GM11168 (cell line): ENCODE results near the gene NUDT3.
"Not testable (repeated sequence)": the region's sequence is repeated elsewhere in the genome, so short reads cannot be mapped to it uniquely, and the experiment has no call there.

Source experiments
- in situ Hi-C: fragments of 300-500 bp; cut with MboI; formaldehyde crosslinking; loops from one replicate; pipeline ENCODE4 v1.12.0; 2022; ENCODE audit warnings: low sequenced_read_pairs; ENCODE audit not compliant: unreplicated experiment

Gene NUDT3

DNA sequence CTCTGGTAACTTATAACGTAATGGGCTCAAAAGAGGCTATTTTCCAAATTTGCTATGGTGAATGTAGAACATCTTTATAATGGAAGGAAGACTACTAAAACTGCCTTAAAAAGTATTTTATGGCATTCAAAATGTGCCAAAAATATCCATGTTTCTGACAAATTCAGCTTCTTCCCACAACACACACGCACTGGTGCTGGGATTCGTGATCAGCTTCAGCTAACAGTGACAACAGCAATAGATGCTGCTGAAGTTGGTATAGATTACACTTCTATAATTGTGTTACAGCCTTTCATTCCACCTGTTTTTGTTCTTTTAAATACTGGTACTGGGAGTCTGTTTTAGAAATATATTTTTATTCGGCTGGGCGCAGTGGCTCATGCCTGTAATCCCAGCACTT lies 19.0 kb downstream of the NUDT3 start:
- in situ Hi-C loops, result no loop called here

GRCh38 chr6:34371865-34372264 lies 20.6 kb downstream of the NUDT3 start:
- in situ Hi-C loops, result not testable (repeated sequence)

DNA sequence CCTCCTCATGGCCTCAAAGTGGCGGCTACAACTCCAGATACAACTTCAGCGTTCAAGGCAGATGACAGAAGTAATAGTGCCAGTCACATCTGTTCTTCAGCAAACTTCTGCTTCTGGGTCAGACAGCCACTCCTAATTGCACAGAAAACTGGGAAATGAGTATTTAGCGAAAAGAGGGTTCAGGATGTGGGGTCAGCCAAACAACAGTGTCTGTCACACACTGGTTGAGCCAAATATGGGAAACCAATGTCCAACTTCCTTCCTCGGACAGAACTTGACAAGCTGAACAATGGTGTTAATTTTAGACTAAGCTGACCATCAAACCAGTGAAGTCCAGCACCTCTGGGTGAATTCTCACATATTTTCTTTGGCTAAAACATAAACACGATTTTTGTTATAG lies 22.1 kb downstream of the NUDT3 start:
- in situ Hi-C loops, result no loop called here

DNA sequence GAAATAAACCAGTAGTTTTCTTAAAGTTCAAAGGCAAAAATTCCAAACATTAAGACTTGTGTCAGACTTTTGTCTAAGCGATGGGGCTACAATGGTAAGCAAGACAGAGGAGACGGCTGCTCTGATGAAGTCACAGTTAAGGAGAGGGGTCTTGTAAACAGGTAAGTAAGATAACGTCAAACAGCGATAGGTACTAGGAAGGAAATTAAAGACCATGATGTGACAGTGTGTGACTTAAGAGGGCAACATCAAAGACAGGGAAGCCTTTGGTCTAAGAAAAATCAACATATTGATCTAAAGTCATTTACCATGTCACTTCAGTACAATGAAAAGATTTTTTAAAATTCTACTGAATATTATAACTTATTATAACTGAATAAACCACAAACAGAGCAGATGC lies 23.1 kb downstream of the NUDT3 start:
- in situ Hi-C loops, result no loop called here

DNA sequence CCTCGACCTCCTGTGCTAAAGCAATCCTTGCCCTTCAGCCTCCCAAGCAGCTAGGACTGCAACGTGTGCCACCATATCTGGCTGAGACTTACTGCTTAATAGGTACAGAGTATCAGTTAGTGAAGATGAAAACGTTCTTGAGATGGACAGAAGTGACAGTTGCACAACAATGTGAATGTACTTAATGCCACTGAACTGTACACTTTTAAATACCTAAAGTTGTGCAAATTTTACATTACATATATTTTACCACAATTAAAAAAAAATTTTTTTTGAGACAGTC lies 25.9 kb downstream of the NUDT3 start:
- in situ Hi-C loops, result no loop called here

DNA sequence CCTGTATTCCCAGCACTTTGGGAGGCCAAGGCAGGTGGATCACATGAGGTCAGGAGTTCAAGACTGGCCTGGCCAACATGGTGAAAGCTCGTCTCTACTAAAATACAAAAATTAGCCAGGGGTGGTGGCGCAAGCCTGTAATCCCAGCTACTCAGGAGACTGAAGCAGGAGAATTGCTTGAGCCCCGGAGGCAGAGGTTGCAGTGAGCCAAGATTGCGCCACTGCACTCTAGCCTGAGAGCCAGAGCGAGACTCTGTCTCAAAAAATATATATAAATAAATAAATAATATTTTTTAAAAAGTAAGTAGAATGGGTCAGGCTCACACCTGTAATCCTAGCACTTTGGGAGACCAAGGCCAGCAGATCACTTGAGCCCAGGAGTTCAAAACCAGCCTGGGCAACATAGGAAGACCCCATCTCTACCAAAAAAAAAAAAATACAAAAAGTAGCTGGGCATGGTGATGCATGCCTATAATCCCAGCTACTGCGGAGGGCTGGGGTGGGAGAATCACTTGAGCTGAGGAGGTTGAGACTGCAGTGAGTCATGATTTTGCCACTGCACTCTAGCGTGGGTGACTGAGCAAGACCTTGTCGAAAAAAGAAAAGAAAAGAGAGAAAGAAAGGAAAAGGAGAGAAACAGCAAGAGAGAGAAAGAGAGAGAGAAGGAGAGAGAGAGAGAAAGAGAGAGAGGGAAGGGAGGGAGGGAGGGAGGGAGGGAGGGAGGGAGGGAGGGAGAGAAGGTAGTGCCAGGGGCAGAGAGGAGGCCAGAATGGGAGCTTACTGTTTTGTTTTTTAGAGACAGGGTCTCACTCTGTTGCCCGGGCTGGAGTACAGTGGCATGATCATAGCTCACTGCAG lies 26.5 kb downstream of the NUDT3 start:
- in situ Hi-C loops, result not testable (repeated sequence)

DNA sequence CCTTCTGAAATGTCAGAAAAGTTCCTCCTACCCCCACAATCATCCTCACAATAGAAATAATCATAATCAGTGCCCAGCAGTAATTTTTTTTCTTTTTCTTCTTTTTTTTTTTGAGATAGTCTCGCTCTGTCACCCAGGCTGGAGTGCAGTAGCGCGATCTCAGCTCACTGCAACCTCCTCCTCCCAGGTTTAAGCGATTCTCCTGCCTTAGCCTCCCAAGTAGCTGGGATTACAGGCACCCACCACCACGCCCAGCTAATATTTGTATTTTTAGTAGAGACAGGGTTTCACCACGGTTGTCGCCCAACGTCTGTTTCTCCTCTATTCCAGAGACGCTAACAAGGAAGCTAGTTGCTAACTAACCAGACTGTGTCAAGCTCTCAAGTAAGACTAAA lies 28.8 kb downstream of the NUDT3 start:
- in situ Hi-C loops, result not testable (repeated sequence)

GRCh38 chr6:34362909-34363680 lies 29.4 kb downstream of the NUDT3 start:
- in situ Hi-C loops, result no loop called here

GRCh38 chr6:34362176-34362575 lies 30.3 kb downstream of the NUDT3 start:
- in situ Hi-C loops, result no loop called here

DNA sequence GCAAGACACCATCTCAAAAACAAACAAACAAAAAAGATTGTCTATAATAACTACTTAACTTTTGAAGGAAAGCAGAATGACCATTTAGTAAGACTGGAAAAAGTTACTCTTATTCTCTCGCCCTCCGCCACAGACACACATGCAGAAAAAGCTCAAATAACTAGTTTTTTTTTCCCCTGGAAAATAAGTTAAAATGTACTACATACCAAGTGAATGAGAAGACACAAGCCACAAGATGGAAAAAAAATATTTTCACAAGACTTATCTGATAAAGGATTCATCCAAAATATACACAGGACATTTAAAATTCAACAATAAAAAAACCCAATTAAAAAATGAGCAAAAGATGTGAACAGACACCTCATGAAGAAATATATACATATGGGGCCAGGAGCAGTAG lies 31.9 kb downstream of the NUDT3 start:
- in situ Hi-C loops, result no loop called here

- in situ Hi-C loops, result no loop called here
These were observed 32.9 kb downstream of the NUDT3 start for GRCh38 chr6:34359418-34360158.

- in situ Hi-C loops, result no loop called here
These were observed 34.0 kb downstream of the NUDT3 start for GRCh38 chr6:34358389-34358905.

DNA sequence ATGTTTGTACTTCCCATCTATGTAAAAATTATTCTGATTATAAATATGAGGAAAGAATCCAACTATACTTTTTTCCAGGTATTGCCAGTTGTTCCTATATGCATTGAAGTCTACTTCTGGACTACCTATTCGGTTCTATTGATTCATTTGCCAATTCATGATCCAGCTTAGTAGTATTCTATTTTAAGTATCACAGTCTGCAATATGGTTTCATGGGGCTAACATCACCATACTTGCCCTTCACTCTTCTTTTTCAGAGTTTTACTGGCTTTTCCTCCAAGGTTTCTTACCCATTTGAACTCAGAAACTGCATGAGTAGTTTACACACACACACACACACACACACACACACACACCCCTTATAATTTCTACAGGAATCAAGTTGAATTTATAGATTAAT lies 34.5 kb downstream of the NUDT3 start:
- in situ Hi-C loops, result no loop called here

GRCh38 chr6:34355889-34356288 lies 36.6 kb downstream of the NUDT3 start:
- in situ Hi-C loops, result no loop called here

GRCh38 chr6:34354230-34354629 lies 38.2 kb downstream of the NUDT3 start:
- in situ Hi-C loops, result not testable (repeated sequence)

DNA sequence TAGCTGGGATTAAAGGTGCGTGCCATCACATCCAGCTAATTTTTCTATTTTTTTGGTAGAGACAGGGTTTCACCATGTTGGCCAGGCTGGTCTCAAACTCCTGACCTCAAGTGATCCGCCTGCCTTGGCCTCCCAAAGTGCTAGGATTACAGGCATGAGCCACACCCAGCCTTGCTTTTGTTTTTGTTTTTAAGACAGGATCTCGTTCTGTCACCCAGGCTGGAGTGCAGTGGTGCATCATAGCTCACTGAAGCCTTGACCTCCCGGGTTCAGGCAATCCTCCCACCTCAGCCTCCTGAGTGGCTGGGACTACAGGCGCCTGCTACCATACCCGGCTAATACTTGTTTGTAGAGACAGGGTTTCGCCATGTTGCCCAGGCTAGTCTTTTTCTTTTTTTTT lies 38.9 kb downstream of the NUDT3 start:
- in situ Hi-C loops, result not testable (repeated sequence)

DNA sequence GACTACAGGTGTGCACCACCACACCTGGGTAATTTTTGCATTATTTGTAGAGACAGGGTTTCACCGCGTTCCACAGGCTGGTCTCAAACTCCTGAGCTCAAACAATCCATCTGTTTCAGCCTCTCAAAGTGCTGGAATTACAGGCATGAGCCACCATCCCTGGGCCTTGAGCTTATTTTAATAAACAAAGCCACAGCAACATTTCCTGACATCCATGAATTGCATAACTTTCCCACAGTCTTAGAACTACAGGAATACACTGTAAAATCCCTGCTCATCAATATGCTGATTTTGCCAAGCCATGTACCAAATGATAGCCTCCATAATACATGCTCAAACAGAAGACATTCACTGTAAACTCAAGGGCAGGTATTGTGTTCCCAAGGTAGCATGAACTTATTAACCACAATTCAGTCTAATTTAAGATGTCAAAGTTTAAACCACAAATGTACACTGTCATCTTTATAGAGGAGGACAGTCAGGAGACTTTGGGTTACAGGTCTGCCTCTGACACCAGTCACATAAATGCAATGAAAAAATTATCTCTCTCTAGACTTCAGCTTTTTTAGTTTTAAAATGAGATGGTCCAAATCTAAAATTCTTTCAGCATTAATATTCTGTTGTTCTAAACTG lies 40.0 kb downstream of the NUDT3 start:
- in situ Hi-C loops, result no loop called here

GRCh38 chr6:34350934-34351217 lies 41.6 kb downstream of the NUDT3 start:
- in situ Hi-C loops, result no loop called here

GRCh38 chr6:34350137-34350933 lies 42.1 kb downstream of the NUDT3 start:
- in situ Hi-C loops, result no loop called here

DNA sequence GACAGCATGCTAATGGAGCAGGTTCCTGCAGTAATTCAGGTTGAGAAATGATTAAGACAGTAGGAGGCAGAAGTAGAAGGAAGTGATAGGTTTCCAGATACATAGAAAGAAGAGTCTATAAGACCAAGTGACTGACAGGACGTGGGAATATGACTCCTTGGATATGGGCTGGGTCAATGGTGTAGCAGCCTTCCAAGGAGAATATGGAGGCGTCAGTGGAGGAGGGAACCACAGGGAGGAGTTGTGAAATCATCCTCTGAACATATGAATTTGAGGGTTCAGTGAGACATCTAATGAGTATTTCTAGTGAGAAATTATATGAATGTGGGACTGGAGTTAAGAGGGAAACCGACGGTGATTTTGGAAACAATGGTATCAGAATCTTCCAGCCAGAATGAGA lies 43.3 kb downstream of the NUDT3 start:
- in situ Hi-C loops, result no loop called here
